Endothelial cell of umbilical vein (primary cell): Measurements from ENCODE around the gene RASGRF2. TPM values are rescaled to one million over a fixed set of nuclear protein-coding genes. Genes with fewer than 3 reads are reported as not detected.
"Not testable (repeated sequence)": the region's sequence is repeated elsewhere in the genome, so short reads cannot be mapped to it uniquely, and the experiment has no call there.

ENCODE experiments used
- BruUV-seq: library from RNA; stranded (reverse); fragments of 400-500 nt; replicated peaks from 2 replicates; lab custom pipeline; 2021; lab: Mats Ljungman, UMichigan
- CTCF ChIA-PET: fragments of 300-600, 350-600 bp; sonication (Branson Sonifier 250); formaldehyde crosslinking; loops from one replicate; lab custom pipeline; 2021; ENCODE audit warnings: antibody characterized with exemption, inconsistent platforms; lab: Charles Lee
- POLR2A ChIA-PET: fragments of 300-600, 350-600 bp; sonication (Branson Sonifier 250); formaldehyde crosslinking; loops from one replicate; lab custom pipeline; 2021; ENCODE audit warnings: antibody characterized with exemption, inconsistent platforms; lab: Charles Lee
- DNase-seq: peaks from one replicate; pipeline ENCODE4 v3.0.0-alpha.2; 2011; ENCODE audit warnings: low read depth, low spot score
- FAIRE-seq: peaks from 2 replicates; lab custom pipeline; 2011; peaks lifted over from hg19 to GRCh38; lab: Jason Lieb, UNC
- H2AFZ ChIP-seq: 2 replicates; pipeline ENCODE4 v1.6.0; 2012; ENCODE audit warnings: low read depth, low read length, control low read depth, inconsistent platforms
- H3K27ac ChIP-seq: 2 replicates; pipeline ENCODE4 v1.5.1; 2011; ENCODE audit warnings: low read depth, mild to moderate bottlenecking, control low read depth, low read length, moderate library complexity; ENCODE audit not compliant: insufficient read depth
- H3K27me3 ChIP-seq, 2 experiments: 2 replicates each; pipeline versions ENCODE4 v1.6.0 to v1.6.1; 2011; ENCODE audit warnings: low read length in 2 of 2, mixed read lengths in 1 of 2; ENCODE audit not compliant: control insufficient read depth in 2 of 2, insufficient read depth in 2 of 2
- H3K36me3 ChIP-seq, 2 experiments: 2 replicates in 1 of 2; 3 replicates in 1 of 2; pipeline ENCODE4 v1.5.1; 2011; ENCODE audit warnings: low read length in 2 of 2, mild to moderate bottlenecking in 1 of 2, moderate library complexity in 1 of 2; ENCODE audit not compliant: control insufficient read depth in 2 of 2, insufficient read depth in 2 of 2; ENCODE audit errors: extremely low read depth in 1 of 2
- H3K4me1 ChIP-seq: 3 replicates; pipeline ENCODE4 v1.5.1; 2011; ENCODE audit warnings: mild to moderate bottlenecking, low read length; ENCODE audit not compliant: control insufficient read depth, insufficient read depth; ENCODE audit errors: extremely low read depth
- H3K4me2 ChIP-seq: 2 replicates; pipeline ENCODE4 v1.6.1; 2011; ENCODE audit warnings: low read length, control low read depth, mixed read lengths; ENCODE audit not compliant: insufficient read depth
- H3K4me3 ChIP-seq, 3 experiments: fragments of 200-600 bp in 1 of 3; sonication (generic), shearing (Covaris generic) in 1 of 3; replicated peaks in 1 of 3; 2 replicates each; pipeline ENCODE4 v1.5.1; 2011 to 2016; ENCODE audit warnings: control low read depth in 3 of 3, low read length in 3 of 3, mild to moderate bottlenecking in 2 of 3, inconsistent platforms in 1 of 3, low read depth in 1 of 3, moderate library complexity in 1 of 3; ENCODE audit not compliant: insufficient read depth in 1 of 3
- H3K79me2 ChIP-seq: 2 replicates; pipeline ENCODE4 v1.6.0; 2012; ENCODE audit warnings: low read length, inconsistent platforms; ENCODE audit not compliant: control insufficient read depth, insufficient read depth
- H3K9ac ChIP-seq: replicated peaks from 2 replicates; pipeline ENCODE3; 2011; ENCODE audit warnings: low read length, control low read depth; ENCODE audit not compliant: insufficient read depth; ENCODE audit errors: extremely low read depth
- H3K9me1 ChIP-seq: replicated peaks from 3 replicates; pipeline ENCODE4 v1.6.0; 2011; ENCODE audit warnings: mild to moderate bottlenecking, low read length; ENCODE audit not compliant: control insufficient read depth, insufficient read depth; ENCODE audit errors: extremely low read depth
- H3K9me3 ChIP-seq: replicated peaks from 2 replicates; pipeline ENCODE4 v1.5.1; 2012; ENCODE audit warnings: low read length, inconsistent platforms; ENCODE audit not compliant: control insufficient read depth, insufficient read depth
- H4K20me1 ChIP-seq: replicated peaks from 2 replicates; pipeline ENCODE3; 2011; ENCODE audit warnings: mild to moderate bottlenecking, low read length; ENCODE audit not compliant: control insufficient read depth, insufficient read depth; ENCODE audit errors: extremely low read depth
- CTCF ChIP-seq, 2 donors: IDR thresholded peaks; 1 replicate in 1 of 2; 2 replicates in 1 of 2; pipeline ENCODE4 v1.5.1; 2011; ENCODE audit warnings: low read length in 2 of 2, mild to moderate bottlenecking in 2 of 2, moderate library complexity in 2 of 2, control low read depth in 1 of 2, inconsistent platforms in 1 of 2, low read depth in 1 of 2; ENCODE audit not compliant: insufficient read depth in 1 of 2; ENCODE audit errors: extremely low read depth in 1 of 2
- EZH2 ChIP-seq: IDR thresholded peaks from 2 replicates; pipeline ENCODE4 v1.6.1; 2012; ENCODE audit warnings: borderline replicate concordance, low read depth, mild to moderate bottlenecking, moderate library complexity, low read length, inconsistent platforms; ENCODE audit not compliant: severe bottlenecking
- FOS ChIP-seq: IDR thresholded peaks from 2 replicates; pipeline ENCODE4 v1.6.1; 2011; ENCODE audit warnings: mild to moderate bottlenecking, low read length, moderate library complexity, borderline replicate concordance; ENCODE audit not compliant: insufficient read depth
- GATA2 ChIP-seq: IDR thresholded peaks from 2 replicates; pipeline ENCODE4 v1.7.0; 2011; ENCODE audit warnings: low read depth, mild to moderate bottlenecking, moderate library complexity, mixed read lengths, low read length; ENCODE audit not compliant: insufficient read length, insufficient read depth
- JUN ChIP-seq: IDR thresholded peaks from 2 replicates; pipeline ENCODE4 v1.6.1; 2011; ENCODE audit warnings: borderline replicate concordance, low read depth; ENCODE audit not compliant: insufficient read length, insufficient read depth
- MAX ChIP-seq: IDR thresholded peaks from 2 replicates; pipeline ENCODE4 v1.6.1; 2011; ENCODE audit not compliant: insufficient read depth, insufficient read length
- MYC ChIP-seq: IDR thresholded peaks from one replicate; pipeline ENCODE4 v1.6.1; 2011; ENCODE audit warnings: mild to moderate bottlenecking, low read depth, low read length
- POLR2A ChIP-seq: IDR thresholded peaks from 2 replicates; pipeline ENCODE4 v1.6.1; 2012; ENCODE audit warnings: low read depth, mild to moderate bottlenecking, control low read depth, low read length
- POLR2AphosphoS5 ChIP-seq: IDR thresholded peaks from 2 replicates; pipeline ENCODE4 v1.6.1; 2012; ENCODE audit warnings: low read depth, mild to moderate bottlenecking, control low read depth, low read length, moderate library complexity; ENCODE audit not compliant: insufficient read depth
- dilution Hi-C: fragments of 300-500 bp; cut with MboI; formaldehyde crosslinking; loops from one replicate; pipeline ENCODE4 v1.15.0; 2019; ENCODE audit warnings: low sequenced_read_pairs; ENCODE audit not compliant: extremely low pct_ligation_motif_present
- intact Hi-C: fragments of 100-400 bp; cut with micrococcal nuclease; formaldehyde crosslinking; loops from one replicate; pipeline ENCODE4 v1.10.0; 2022
- polyA plus RNA-seq, 4 experiments: library from polyadenylated mRNA; depleted of rRNA in 3 of 4; stranded (reverse) in 3 of 4; unstranded in 1 of 4; fragments of >200 nt; gene quantifications; 2 replicates each; pipeline versions ENCODE4 v1.2.1 to v1.2.3, GENCODE V29; 2011 to 2012; ENCODE audit warnings: missing spikeins in 1 of 4
- total RNA-seq: library from RNA; stranded (reverse); gene quantifications from 2 replicates; pipeline ENCODE4 v1.2.3, GENCODE V29; 2021

Gene RASGRF2
- total and polyA plus RNA-seq, 2 donors (not counting 3 experiments of a cell fraction or from before 2014, with no cell fraction given) = 0.41 to 4.0 TPM

GRCh38 chr5:81121836-81122630 is 161.9 kb downstream of the RASGRF2 start:
- H3K9me3 ChIP-seq = no peaks in the 10 kb centered on the region
- intact Hi-C loops (no loop called here), dilution Hi-C loops (no loop called here)
- H3K27me3 ChIP-seq = no peaks in the 10 kb centered on the region
- H3K4me2 ChIP-seq = no peak overlapping the region
- H4K20me1 ChIP-seq = no peaks in the 10 kb centered on the region
- H3K27ac ChIP-seq = no peak overlapping the region
- no peaks in the 10 kb centered on the region for H3K36me3 ChIP-seq
- POLR2A ChIA-PET = no interaction called here
- CTCF ChIA-PET = interaction anchor here (2.0 kb wide), 1 partner anchor 14 kb away, joined by 10 read pairs; no protein-coding TSS in a partner anchor
- no peak overlapping the region for H2AFZ ChIP-seq
- H3K9me1 ChIP-seq = no peaks in the 10 kb centered on the region
- no peaks in the 10 kb centered on the region for H3K79me2 ChIP-seq
- no peaks in the 10 kb centered on the region for H3K4me1 ChIP-seq
- no peak for FAIRE-seq
- H3K4me3 ChIP-seq = no peak overlapping the region
- no peak overlapping the region for H3K9ac ChIP-seq
- DNase-seq = no peak
- TF ChIP-seq GATA2 (no peak), EZH2 (no peak), MAX (no peak), MYC (no peak), POLR2AphosphoS5 (no peak), POLR2A (no peak), FOS (no peak), JUN (no peak), CTCF (IDR thresholded peaks at IDR 0.05; ENCODE audit: extremely low read depth in 1 of 2, insufficient read depth in 1 of 2, low read depth in 1 of 2, low read length in 2 of 2) (no peak)
- BruUV-seq = no TSS peak

- H2AFZ ChIP-seq, H3K36me3 ChIP-seq, CTCF ChIA-PET, BruUV-seq, H3K27me3 ChIP-seq, DNase-seq, H3K4me2 ChIP-seq, intact Hi-C loops, H3K4me1 ChIP-seq, POLR2A ChIA-PET, dilution Hi-C loops, H4K20me1 ChIP-seq, FAIRE-seq, H3K79me2 ChIP-seq, H3K4me3 ChIP-seq, H3K27ac ChIP-seq, H3K9me1 ChIP-seq, H3K9me3 ChIP-seq, H3K9ac ChIP-seq: not testable (repeated sequence)
Observed at GRCh38 chr5:81124689-81125088, 164.5 kb downstream of the RASGRF2 start.
